Measurements from ENCODE around the gene THBS4. TPM values are rescaled to one million over a fixed set of nuclear protein-coding genes. Genes with fewer than 3 reads are reported as not detected.

The THBS4 gene
- total RNA-seq, 1 donor from 2014 or later: 8.8 TPM

DNA sequence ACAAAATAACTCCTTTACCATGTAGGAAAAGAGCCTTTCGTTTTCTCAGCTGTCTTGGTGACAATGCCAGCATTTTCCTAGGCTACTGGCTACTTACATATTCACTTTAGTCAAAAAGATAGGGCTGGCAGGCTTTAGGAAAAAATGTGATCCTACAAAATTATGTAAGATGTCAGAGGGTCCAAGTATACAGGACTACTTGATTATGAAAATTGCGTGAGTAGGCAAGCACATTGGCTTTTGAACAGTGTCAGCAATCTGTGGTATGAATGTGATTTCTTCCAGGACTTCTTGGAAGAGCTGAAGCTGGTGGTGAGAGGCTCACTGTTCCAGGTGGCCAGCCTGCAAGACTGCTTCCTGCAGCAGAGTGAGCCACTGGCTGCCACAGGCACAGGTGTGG is 22.8 kb downstream of the THBS4 start:
- H3K9me3 Mint-ChIP-seq: no peaks in the 10 kb centered on the region
- peaks cover 19% of the 10 kb centered on the region for H3K4me1 Mint-ChIP-seq (ENCODE audit: unreplicated experiment)
- H3K36me3 Mint-ChIP-seq: no peaks in the 10 kb centered on the region
- TF ChIP-seq, protein P1, sequence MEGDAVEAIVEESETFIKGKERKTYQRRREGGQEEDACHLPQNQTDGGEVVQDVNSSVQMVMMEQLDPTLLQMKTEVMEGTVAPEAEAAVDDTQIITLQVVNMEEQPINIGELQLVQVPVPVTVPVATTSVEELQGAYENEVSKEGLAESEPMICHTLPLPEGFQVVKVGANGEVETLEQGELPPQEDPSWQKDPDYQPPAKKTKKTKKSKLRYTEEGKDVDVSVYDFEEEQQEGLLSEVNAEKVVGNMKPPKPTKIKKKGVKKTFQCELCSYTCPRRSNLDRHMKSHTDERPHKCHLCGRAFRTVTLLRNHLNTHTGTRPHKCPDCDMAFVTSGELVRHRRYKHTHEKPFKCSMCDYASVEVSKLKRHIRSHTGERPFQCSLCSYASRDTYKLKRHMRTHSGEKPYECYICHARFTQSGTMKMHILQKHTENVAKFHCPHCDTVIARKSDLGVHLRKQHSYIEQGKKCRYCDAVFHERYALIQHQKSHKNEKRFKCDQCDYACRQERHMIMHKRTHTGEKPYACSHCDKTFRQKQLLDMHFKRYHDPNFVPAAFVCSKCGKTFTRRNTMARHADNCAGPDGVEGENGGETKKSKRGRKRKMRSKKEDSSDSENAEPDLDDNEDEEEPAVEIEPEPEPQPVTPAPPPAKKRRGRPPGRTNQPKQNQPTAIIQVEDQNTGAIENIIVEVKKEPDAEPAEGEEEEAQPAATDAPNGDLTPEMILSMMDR (conservative IDR thresholded peaks at IDR 0.05): no peak
- no peak overlapping the region for H3K27ac Mint-ChIP-seq
- DNase-seq (ENCODE audit: extremely low spot score, unreplicated experiment): no peak
- H3K27me3 Mint-ChIP-seq: peaks cover 3% of the 10 kb centered on the region
- H3K4me3 Mint-ChIP-seq: no peak overlapping the region

DNA sequence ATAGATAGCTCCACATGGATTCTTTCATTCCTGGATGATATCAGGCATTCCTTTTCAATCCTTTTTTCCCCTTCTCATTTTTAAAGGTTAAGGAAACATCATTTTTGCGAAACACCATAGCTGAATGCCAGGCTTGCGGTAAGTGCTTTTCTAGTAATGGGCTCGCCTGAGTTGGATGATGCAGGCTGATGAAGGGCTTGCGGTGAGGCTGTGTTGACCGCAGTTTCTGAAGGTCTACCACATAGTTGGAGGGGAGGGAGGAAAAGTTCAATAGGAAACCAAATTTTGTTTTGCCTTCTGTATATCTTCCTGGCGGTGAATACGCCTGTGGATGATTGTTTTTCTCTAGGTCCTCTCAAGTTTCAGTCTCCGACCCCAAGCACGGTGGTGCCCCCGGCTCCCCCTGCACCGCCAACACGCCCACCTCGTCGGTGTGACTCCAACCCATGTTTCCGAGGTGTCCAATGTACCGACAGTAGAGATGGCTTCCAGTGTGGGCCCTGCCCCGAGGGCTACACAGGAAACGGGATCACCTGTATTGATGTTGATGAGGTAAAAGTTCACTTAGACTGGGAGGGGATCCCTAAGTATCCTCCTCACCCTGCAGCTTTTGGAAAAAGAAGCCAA is 24.3 kb downstream of the THBS4 start:
- Mint-ChIP-seq H3K4me3 (no peak overlapping the region), H3K27me3 (peaks cover 3% of the 10 kb centered on the region), H3K4me1 (ENCODE audit: unreplicated experiment) (peaks cover 19% of the 10 kb centered on the region), H3K36me3 (no peaks in the 10 kb centered on the region), H3K9me3 (peaks cover 5% of the 10 kb centered on the region), H3K27ac (no peak overlapping the region)
- DNase-seq (ENCODE audit: extremely low spot score, unreplicated experiment): no peak
- TF ChIP-seq, protein P1 (conservative IDR thresholded peaks at IDR 0.05): no peak

DNA sequence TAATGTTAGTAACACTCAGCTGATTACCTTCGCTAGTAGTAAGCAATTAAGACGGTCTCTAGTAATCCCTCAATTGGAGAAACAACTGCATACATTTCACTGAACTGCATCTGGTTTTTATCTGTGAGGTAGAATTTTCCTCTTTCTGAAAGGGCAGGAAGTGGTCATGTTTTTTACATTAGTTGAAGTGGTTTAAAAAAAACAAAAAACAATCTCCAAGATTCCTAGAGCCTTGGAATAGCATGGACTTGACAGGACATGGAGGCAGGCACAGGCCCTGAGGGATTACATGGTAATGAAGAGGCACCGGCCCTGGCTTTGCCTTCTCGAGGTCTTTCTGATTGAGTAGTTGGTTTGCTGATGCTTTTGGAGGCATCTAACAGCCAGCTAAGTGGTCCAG is 25.8 kb downstream of the THBS4 start:
- H3K36me3 Mint-ChIP-seq: peaks cover 3% of the 10 kb centered on the region
- no peak overlapping the region for H3K4me3 Mint-ChIP-seq
- no peak for DNase-seq (ENCODE audit: extremely low spot score, unreplicated experiment)
- peaks cover 5% of the 10 kb centered on the region for H3K9me3 Mint-ChIP-seq
- H3K4me1 Mint-ChIP-seq (ENCODE audit: unreplicated experiment): peaks cover 17% of the 10 kb centered on the region
- H3K27me3 Mint-ChIP-seq: peaks cover 3% of the 10 kb centered on the region
- no peak overlapping the region for H3K27ac Mint-ChIP-seq
- TF ChIP-seq, protein P1 (conservative IDR thresholded peaks at IDR 0.05): no peak

DNA sequence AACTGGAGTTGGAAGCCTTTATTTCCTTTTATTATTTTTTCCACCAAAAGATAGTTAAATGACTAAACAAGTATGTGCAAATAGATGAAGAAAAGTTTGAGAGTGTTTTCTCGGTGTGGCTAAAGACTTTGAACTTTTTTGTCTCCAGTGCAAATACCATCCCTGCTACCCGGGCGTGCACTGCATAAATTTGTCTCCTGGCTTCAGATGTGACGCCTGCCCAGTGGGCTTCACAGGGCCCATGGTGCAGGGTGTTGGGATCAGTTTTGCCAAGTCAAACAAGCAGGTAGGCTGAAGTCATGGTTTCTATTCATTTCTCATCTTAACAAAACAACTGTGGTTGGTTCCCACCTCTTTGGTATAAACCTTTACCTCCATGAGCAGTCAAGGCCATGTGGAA is 26.4 kb downstream of the THBS4 start:
- Mint-ChIP-seq H3K27me3 (peaks cover 3% of the 10 kb centered on the region), H3K9me3 (peaks cover 5% of the 10 kb centered on the region), H3K4me1 (ENCODE audit: unreplicated experiment) (peaks cover 15% of the 10 kb centered on the region), H3K4me3 (no peak overlapping the region), H3K27ac (no peak overlapping the region), H3K36me3 (peaks cover 3% of the 10 kb centered on the region)
- TF ChIP-seq, protein P1 (conservative IDR thresholded peaks at IDR 0.05): no peak
- DNase-seq (ENCODE audit: extremely low spot score, unreplicated experiment): no peak

DNA sequence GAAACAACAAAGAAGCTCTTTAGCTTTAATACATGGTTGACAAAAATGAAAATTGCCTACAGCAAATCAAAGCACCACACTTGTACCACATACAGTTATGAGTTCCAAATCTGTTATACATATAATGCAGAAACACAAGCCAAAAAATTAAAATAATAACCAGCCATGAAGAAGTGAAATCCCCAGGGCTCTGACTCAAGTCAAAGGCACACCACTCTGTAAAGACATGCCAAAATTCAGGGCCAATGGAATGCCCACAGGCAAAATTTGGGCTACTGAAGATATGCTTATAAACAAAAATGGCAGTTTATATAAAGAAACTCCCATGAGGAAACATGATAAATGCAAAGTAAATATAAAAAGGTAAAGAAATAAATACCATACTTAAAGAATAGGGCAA is 29.0 kb downstream of the THBS4 start:
- Mint-ChIP-seq H3K9me3 (peaks cover 5% of the 10 kb centered on the region), H3K4me3 (no peak overlapping the region), H3K27me3 (no peaks in the 10 kb centered on the region), H3K4me1 (ENCODE audit: unreplicated experiment) (peaks cover 15% of the 10 kb centered on the region), H3K27ac (no peak overlapping the region), H3K36me3 (peaks cover 3% of the 10 kb centered on the region)
- TF ChIP-seq, protein P1 (conservative IDR thresholded peaks at IDR 0.05): no peak
- no peak for DNase-seq (ENCODE audit: extremely low spot score, unreplicated experiment)
